ENCODE data around the gene PAQR5.

DNA sequence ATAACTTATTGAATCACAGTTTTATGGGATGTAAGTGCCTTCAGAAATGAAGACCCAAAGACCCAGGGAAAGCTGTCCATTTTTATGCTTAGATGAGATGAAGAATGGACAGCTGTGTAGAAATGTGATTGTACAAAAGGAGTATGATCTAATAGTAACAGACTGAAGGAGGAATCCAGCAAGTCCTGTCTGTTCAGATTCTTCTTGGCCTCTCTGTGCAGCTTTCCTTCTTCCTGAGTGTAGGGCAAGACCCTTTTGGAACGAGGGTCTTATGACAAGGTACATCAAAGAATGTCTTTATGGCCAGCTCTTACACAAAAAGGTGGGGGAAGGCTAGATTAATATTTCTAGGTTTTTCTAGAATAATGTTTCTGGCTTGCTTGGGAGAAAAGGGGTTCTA is 114.0 kb downstream of the PAQR5 start:
- TF ChIP-seq POLR2AphosphoS5 (IDR thresholded peaks at IDR 0.05; ENCODE audit: borderline replicate concordance, low read depth, low read length) (no peak), FOXP2 (optimal IDR thresholded peaks at IDR 0.05; ENCODE audit: control extremely low read depth, extremely low read length, insufficient read depth) (no peak), EZH2 (IDR thresholded peaks at IDR 0.05) (no peak)

All from SK-N-MC (cell line).